Upper lobe of right lung (tissue), 1 donor: ENCODE measurements around the gene TMED3. TPM values are rescaled to one million over a fixed set of nuclear protein-coding genes. Genes with fewer than 3 reads are reported as not detected.

ENCODE experiments used
- ATAC-seq: fragments of 200-7000 bp; cut with Tn5 transposase; one replicate; pipeline ENCODE4 v1.9.1; 2020; ENCODE audit warnings: mild to moderate bottlenecking, moderate library complexity
- DNase-seq: peaks from one replicate; pipeline ENCODE4 v3.0.0-alpha.2; 2020
- H3K27ac ChIP-seq: fragments of 200-600 bp; one replicate; pipeline ENCODE4 v1.8.0; 2022
- H3K27me3 ChIP-seq: fragments of 200-600 bp; one replicate; pipeline ENCODE4 v1.8.0; 2022; ENCODE audit warnings: mild to moderate bottlenecking
- H3K36me3 ChIP-seq: fragments of 200-600 bp; one replicate; pipeline ENCODE4 v1.8.0; 2022
- H3K4me1 ChIP-seq: fragments of 200-600 bp; one replicate; pipeline ENCODE4 v1.8.0; 2022
- H3K4me3 ChIP-seq: fragments of 200-600 bp; one replicate; pipeline ENCODE4 v1.8.0; 2022; ENCODE audit warnings: mild to moderate bottlenecking
- H3K9me3 ChIP-seq: fragments of 200-600 bp; one replicate; pipeline ENCODE4 v1.8.0; 2022
- intact Hi-C: fragments of 100-400 bp; cut with DNase I; formaldehyde crosslinking; loops from one replicate; pipeline ENCODE4 v1.11.0; 2022
- total RNA-seq: library from RNA; stranded (reverse); fragmentation: NEBNext Ultra II Directional; extraction: Animal tissue kit (Norgen Biotek cat#: 25700); gene quantifications from one replicate; pipeline ENCODE4 v1.2.1, GENCODE V29; 2021
- TF ChIP-seq, protein P1 (sequence below): fragments of 200-600 bp; IDR thresholded peaks from one replicate; pipeline ENCODE4 v1.8.0; 2022; ENCODE audit warnings: antibody characterized with exemption
- donor health status: DM: no; HTN: yes; CAD: no; lungs with severe emphysema.

TMED3 gene
- total RNA-seq, 1 donor from 2014 or later, result 45.6 TPM

DNA sequence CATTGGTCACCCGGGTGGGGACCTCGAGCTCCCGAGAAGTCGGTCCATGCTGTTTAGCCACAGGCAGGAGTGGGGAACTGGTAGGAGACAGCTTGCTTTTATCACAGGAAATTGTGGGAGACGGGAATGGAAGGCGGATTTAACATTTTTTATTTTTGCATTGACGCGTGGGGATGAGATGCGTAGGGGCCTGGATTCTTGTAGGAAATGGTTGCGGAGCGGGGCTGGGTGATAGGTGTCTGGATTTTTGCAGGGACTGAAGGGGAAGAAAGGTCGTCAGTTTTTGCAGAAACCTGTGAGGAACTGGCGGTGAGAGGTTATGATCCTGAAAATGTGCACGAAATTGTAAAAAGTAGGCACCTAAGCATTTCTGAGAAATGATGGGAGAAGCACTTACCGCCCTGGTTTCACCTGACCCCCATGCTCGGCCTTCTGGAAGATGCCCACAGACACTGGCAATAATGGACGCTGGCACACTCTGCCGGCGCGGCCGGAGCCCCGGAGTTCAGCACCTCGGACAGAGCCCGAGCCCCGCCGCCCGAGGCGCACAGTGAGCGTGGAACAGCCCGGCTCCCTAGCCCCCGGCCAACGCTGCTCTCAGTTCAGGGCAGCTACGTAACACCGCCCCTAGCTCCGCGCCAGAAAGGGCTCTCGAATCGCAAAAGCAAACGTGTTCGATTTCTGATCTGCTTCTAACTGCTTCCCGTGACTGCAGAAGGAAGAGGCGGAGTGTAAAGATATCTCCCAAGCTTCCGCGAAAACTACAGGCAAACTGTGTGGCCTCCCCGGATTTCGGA is 27.5 kb upstream of the TMED3 start:
- intact Hi-C loops, result no loop called here
- DNase-seq (peak; percentile 73), ATAC-seq (peak; percentile 84)
- H3K36me3 ChIP-seq, result no peaks in the 10 kb centered on the region
- H3K9me3 ChIP-seq, result no peaks in the 10 kb centered on the region
- TF ChIP-seq, protein P1, sequence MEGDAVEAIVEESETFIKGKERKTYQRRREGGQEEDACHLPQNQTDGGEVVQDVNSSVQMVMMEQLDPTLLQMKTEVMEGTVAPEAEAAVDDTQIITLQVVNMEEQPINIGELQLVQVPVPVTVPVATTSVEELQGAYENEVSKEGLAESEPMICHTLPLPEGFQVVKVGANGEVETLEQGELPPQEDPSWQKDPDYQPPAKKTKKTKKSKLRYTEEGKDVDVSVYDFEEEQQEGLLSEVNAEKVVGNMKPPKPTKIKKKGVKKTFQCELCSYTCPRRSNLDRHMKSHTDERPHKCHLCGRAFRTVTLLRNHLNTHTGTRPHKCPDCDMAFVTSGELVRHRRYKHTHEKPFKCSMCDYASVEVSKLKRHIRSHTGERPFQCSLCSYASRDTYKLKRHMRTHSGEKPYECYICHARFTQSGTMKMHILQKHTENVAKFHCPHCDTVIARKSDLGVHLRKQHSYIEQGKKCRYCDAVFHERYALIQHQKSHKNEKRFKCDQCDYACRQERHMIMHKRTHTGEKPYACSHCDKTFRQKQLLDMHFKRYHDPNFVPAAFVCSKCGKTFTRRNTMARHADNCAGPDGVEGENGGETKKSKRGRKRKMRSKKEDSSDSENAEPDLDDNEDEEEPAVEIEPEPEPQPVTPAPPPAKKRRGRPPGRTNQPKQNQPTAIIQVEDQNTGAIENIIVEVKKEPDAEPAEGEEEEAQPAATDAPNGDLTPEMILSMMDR, result no peak
- H3K4me1 ChIP-seq, result no peaks in the 10 kb centered on the region
- no peak overlapping the region for H3K27ac ChIP-seq
- no peak overlapping the region for H3K4me3 ChIP-seq
- H3K27me3 ChIP-seq, result peaks cover 58% of the 10 kb centered on the region

DNA sequence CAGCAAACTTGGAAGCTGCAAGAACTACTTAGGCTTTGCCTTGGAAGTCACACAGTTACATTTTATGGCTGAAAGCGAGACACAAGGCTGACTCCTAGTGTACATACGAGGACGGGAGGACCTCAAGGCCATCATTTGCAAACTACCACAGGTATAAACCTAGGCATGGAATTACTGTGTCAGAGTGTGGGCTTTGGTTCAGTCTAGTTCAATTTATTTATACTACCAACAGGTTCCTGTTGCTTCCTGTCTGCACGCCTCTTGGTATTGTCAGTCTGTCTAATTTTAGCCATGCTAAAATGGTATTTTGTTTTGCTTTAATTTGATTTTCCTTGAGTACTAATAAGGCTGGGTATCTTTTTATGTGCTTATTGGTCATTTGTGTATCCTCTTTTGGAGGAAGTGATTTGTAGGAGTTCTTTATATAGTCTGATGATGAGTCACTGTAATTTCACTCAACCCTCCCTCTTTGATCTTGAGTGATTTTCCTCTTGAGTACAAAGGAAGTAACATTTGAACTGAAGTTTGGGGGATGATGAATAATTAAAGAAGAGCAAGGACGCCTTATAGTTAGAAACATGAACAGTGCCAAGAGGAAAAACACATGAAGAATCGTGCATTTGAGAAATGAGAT is 20.2 kb upstream of the TMED3 start:
- Histone ChIP-seq H3K4me3 (no peak overlapping the region), H3K9me3 (no peaks in the 10 kb centered on the region), H3K36me3 (no peaks in the 10 kb centered on the region), H3K4me1 (no peaks in the 10 kb centered on the region), H3K27me3 (peaks cover 6% of the 10 kb centered on the region), H3K27ac (no peak overlapping the region)
- ATAC-seq (no peak), DNase-seq (no peak)
- TF ChIP-seq, protein P1, result no peak
- intact Hi-C loops, result no loop called here

DNA sequence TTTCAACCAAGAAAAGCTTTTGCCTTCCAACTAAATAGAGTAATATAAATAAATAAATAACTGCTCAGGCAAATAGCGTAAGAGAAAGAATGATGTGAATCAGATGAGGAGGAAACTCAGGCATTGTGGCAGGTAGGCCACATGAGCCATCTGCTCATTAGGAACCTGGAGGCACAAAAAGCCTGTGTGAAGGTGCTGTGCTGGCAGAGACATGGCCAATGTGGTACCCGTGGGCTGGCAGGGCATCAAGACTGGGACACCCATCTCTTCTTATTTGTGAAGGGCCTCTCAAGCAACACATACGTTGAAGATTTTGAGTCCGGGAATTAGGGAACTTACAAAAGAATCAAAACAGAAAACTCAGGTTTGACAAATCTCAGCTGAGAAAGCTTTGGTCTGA is 18.9 kb upstream of the TMED3 start:
- no peaks in the 10 kb centered on the region for H3K4me1 ChIP-seq
- ATAC-seq, result no peak
- peaks cover 6% of the 10 kb centered on the region for H3K27me3 ChIP-seq
- DNase-seq, result no peak
- H3K4me3 ChIP-seq, result no peak overlapping the region
- no peak overlapping the region for H3K27ac ChIP-seq
- intact Hi-C loops, result no loop called here
- H3K36me3 ChIP-seq, result no peaks in the 10 kb centered on the region
- no peaks in the 10 kb centered on the region for H3K9me3 ChIP-seq
- TF ChIP-seq, protein P1, result no peak

DNA sequence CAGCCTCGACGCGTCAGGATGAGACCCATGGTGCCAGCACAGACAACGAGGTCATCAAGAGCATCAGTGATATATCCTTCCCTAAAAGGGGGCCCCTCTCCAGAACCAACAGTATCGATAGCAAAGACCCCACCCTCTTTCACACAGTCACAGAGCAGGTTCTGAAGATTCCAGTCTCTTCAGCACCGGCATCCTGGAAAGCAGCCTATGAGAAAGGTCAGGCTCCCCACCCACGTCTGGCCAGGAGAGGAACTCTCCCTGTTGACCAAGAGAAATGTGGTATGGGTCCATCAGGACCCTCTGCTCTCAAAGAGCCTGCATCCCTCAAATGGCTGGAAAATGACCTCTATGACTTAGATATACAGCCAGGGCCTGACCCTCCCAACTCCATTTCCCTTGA is 16.8 kb upstream of the TMED3 start:
- Histone ChIP-seq H3K4me3 (no peak overlapping the region), H3K36me3 (no peaks in the 10 kb centered on the region), H3K27me3 (peaks cover 6% of the 10 kb centered on the region), H3K27ac (no peak overlapping the region), H3K4me1 (no peaks in the 10 kb centered on the region), H3K9me3 (no peaks in the 10 kb centered on the region)
- DNase-seq, result no peak
- ATAC-seq, result no peak
- TF ChIP-seq, protein P1, result no peak
- intact Hi-C loops, result no loop called here

DNA sequence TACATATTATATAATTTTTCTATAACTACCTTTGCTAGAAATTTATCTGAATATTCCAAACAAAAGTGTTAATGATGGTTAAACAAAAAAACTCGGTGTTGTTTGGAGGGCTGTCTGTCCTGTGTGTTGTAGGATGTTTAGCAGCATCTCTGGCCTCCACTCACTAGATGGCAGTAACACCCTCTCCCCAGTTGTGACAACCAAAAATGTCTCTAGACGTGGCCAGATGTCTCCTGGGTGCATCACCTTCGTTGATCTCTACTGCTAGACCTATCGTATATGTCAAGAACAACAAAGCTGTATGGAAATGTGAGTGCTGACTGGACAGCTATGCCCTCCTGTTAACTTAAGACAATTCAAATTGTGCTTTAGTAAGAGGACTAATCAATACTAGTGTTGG is 14.3 kb upstream of the TMED3 start:
- Histone ChIP-seq H3K9me3 (no peaks in the 10 kb centered on the region), H3K27ac (no peak overlapping the region), H3K27me3 (peaks cover 9% of the 10 kb centered on the region), H3K4me1 (no peaks in the 10 kb centered on the region), H3K36me3 (no peaks in the 10 kb centered on the region), H3K4me3 (no peak overlapping the region)
- intact Hi-C loops, result no loop called here
- DNase-seq (no peak), ATAC-seq (no peak)
- TF ChIP-seq, protein P1, result no peak
